NCI-H446 (cell line): Measurements from ENCODE around the gene ZDHHC8.

Experiments used
- DNase-seq, 2 experiments: peaks; one replicate each; lab custom pipeline; 2025; lab: John Stamatoyannopoulos, UW

The ZDHHC8 gene

DNA sequence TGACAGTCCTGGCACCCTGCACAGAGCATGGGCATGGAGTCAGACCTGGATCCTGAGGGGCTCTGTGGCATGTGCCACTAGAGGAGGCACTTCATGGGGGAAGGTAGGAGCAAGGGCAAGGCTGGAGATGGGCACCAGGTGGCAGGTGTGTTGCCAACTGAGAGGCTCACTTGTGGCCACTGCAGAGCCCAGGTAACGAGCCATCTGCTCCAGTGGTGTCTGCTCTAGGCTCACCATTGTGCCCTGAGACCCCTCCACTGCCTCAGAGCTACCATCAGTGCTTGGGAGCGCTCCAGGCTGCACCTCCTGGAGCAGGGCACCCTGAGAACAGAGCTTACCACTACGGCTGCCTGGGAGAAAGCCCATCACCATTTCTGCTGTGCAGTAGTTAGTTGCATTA lies 1.3 kb upstream of the ZDHHC8 start:
- no peak for DNase-seq

DNA sequence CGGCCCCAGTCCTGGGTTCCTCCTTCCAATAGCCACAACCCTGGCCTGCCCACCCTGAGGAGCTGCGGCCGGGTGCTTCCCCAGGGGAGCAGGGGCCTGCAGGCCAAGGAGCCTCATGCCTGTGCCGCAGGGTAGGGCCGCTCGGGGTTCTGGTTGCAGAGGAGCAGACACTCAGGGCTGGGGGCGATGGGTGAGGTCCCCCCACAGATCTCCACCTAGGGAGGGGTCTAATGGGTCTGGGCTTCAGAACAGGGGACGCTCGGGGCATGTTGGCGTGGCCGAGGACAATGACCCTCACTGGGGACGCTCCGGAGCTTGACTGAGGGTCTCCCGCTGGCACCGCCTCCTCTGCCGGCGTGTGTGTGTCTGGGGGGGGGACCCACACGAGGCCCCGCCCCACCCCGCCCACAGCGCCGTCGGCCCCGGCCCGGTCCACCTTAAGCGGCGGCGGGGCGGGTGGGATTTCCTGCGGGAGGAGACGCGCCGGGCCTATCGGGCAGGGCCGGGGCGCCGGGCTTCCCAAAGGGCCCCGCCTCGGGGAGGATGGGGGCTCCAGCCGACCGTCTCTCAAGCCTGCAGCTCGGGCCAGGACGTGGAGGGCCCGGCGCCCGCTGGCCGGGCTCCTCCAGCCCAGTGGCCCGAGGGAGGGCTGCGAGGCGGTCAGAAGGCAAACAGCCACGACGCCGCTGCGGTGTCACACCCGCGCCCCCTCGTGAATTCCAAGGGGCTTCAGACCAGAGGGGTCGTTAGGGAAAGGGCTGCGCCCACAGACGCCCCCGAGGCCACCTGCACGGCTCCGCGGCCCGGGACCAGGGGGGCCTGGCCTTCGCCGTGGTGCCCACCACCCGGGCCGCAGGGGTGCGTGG lies 640 bp upstream of the ZDHHC8 start:
- peak; percentile 26 to 74 for DNase-seq

DNA sequence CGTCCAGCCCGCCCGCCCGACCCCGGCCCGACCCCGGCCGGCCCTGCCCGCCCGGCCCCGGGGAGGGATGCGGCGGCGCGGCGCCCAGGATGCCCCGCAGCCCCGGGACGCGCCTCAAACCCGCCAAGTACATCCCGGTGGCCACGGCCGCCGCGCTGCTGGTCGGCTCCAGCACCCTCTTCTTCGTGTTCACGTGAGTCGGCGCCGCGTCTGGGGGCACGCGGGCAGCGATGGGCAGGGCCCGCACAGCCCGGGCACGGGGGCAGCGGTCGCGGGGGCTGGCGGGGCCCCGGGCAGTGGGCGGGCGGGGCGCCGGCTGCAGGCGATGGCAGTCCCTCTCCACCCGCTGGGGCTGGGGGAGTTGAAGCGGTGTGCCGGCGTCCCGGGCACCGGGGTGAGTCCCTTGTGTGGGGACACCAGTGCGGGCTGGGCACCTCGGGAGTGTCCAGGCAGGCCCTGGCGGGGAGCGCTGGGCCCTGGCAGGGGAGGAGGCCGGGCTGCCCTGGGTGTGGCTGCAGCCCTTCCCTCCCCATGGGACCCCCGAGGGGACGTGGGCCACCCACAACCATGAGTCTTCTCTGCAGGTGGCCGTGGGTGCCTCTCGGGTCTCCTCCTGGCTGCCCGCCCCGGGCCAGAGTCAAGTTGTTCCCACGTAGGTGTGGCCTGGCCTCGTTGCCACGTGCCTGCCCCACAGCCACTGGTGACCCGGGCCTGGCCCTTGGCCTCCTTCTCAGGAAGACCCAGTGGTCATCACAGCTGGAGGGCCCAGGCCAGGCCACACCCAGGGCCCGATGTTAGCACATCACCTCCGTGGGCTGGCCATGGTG lies 468 bp downstream of the ZDHHC8 start:
- no peak for DNase-seq

DNA sequence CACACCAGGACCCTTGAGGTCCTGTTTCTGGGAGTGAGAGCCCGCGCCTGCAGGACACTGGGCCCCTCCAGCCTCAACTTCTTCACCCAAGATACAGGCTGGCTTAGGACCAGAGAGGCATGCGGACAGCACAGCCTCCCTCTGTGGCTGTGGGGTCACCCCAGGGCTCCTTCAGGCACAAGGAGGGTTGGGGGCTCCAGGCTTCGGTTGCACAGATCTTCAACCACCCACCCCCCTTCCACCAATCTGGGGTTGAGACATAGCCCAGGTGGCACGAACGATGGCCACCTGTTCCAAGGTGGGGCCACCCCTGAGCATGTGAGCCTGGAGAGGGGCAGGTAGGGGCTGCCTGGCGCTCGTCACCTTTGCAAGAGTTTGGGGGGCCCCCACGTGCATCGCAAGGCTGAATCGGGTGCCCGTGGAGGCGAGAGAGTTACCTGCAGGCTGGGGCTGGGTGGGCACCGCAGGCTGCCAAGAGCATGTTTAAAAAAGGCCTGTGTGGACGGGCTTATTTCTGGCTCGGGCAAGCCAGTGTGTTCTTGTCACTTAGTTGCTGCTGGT lies 1.2 kb downstream of the ZDHHC8 start:
- DNase-seq: no peak

DNA sequence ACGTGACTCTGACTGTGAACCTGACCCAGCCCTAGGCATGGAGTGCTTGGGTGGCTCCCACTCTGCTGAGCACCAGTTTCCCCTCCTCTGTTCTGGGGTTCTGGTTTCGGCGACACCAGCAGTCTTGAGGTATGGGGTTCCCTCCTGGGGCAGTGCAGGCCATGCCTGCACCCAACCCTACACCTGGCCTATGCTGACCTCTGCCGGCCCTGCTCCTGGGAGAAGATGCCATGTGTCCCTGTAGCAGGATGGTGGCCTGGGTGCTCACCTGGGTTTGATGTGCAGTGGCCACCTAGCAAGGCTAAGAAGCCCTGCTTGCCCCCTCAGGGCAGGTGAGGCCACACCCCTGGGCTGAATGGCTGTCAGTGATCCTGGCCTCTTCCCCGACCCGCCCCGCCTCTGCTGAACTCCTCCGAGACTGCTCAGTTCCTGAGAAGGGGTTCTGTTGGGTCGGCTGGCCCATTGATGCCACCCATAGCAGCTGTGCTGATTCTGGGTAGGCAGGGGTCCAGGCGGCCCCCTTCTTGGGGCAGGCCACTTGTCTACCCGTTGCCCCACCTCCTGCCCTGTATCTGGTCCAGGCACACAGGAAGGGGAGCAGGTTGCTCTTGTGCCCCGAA lies 2.4 kb downstream of the ZDHHC8 start:
- DNase-seq: no peak

DNA sequence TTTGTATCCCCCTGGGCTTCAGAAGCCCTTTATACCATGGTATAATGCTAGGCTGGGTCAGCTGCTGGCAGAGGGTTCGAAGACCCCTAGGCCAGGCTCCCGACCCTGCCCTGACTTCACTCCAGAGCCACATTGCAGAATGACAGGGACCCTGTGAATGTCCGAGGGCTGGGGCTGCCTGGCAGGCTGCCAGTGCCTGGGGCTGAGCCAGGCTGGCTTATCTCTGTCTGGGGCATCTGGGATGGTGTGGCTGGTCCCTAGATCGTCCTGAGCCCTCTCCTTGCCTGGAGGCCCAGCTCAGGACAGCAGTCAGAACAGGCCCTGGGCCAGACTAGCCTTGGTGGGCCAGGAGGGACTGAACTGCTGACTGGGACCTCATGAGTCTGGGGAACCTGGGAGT lies 3.7 kb downstream of the ZDHHC8 start:
- DNase-seq: no peak

DNA sequence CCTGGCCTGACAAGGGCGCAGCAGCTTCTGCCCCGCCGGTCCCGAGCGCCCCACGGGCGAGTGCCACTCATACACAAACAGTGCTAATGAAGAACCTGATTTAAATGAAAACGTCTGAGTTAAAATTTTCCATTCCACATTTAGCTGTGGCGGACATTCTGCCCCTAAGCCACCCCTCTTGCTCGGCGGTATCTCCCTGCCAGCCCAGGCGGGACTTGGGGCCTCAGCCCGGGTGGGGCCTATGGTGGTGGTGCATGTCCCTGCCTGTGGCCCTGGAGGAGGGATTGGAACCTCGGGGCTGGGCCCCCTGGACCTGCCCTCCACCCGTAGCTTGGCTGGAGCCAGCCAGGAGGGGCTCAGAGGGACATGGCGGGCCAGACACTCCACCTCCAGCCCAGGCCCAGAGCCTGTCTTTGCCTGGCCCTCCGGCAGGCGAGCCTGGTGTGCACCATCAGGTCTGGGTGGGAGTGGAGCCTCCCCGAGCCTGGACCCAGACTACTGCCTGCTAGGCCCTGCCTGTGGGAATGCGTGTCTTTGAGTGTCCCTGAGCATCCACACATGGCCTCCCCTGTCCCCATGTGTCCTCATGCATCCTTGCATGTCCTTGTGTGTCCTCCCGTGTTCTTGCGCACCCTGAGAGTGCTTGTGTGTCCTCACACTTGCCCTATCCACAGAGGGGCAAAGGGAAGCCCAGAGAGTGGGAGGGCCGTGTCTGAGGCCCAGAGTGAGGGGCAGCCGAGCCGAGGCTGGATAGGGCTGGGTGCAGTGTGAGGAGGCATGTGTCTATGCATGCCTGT lies 4.4 kb downstream of the ZDHHC8 start:
- no peak for DNase-seq

DNA sequence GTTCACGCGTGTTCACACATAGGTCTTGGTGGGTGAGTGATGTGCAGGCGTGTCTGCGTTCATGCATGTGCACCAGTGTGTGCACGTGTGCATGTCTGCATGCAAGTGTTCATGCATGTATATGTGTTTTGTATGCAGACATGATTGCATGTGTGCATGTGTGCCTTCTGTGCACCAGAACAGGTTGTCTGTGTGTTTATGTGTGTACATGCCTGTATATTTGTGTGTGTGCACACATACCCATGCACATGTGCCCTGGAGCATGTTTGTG lies 4.9 kb downstream of the ZDHHC8 start:
- DNase-seq: no peak

DNA sequence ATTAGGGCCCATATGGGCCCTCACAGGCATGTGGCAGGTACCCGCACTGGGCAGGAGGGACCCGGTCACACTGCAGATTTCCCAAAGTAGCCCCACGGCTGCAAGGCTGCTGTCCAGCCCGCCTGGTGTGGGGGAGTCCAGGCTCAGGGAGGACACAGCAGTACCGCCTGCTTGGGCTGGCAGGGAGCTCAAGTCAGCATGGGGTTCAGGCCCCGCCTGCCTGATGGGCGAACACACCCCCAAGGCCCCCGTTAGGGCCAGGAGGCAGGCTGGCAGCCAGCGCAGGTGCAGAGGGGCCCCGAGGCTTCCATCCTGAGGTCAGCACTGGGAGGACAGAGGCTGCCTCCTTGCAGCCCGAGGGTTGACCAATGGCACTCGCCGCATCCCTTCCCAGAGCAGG lies 5.5 kb downstream of the ZDHHC8 start:
- no peak for DNase-seq

DNA sequence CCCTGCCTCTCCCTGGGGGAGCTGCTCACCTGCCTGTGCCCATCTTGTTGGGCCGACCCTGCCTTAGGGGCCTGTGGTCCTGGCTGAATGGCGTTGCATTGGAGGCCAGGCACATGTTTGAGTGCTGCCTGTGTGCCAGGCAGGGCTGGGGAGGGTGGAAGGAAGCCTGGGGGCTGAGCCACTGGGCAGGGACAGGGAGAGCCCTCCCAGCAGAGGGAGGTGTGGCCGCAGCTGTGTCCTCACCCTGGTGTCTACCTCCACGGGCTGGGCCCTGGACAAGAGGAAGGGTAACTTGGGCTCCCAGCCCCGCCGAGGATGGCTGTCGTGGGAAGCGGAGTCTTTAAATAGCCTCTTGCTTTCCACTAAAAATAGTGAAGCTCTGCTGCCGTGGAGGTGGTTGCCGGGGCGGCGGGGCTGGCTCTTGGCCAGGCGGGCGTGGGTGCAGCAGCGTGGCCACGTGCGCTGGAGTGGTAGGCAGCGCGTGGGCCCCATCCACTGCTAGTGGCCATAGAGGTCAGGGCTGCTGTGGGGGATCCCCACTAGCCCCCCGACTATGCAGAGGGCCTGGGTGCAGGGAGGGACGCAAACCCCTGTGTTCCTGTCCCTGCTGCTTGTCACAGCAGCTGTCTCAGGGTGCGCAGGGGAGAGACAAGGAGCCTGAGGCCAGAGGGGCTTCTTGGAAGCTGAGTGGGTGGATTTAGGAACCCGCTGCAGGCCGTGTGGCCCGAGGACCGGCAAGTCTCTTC lies 6.2 kb downstream of the ZDHHC8 start:
- DNase-seq: no peak

DNA sequence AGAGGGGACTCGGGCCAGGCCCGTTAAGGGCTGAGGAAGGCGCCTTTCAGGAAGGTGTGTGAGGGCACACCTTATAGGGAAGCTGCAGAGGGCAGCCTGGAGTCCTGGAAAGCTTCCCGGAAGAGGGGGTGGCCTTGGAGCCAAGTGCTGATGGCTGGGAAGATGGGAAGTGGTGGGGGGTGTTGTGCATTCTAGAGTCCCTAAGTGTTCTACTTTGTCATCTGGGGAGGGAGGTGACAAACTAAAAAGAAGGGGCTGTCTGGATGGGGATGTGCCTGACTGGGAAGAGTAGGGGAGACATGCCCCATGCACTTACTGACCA lies 6.8 kb downstream of the ZDHHC8 start:
- DNase-seq: no peak

DNA sequence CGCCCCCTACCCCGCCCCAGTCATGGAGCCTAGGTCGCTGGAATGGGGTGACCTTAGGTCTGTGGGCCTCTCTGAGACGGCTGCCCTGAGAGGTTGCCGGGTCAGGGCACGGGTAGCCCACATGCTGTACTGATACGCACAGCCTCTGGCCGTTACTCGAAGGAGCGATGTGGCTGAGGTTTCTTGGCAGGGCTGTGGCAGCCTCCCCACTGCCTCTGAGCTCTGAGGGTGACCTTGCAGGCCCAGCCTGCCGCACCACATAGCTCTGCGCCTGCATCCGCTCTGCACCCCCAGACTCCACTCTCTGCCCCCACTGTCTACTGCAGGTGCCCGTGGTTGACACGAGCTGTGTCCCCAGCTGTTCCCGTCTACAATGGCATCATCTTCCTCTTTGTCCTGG lies 7.3 kb downstream of the ZDHHC8 start:
- DNase-seq: no peak

DNA sequence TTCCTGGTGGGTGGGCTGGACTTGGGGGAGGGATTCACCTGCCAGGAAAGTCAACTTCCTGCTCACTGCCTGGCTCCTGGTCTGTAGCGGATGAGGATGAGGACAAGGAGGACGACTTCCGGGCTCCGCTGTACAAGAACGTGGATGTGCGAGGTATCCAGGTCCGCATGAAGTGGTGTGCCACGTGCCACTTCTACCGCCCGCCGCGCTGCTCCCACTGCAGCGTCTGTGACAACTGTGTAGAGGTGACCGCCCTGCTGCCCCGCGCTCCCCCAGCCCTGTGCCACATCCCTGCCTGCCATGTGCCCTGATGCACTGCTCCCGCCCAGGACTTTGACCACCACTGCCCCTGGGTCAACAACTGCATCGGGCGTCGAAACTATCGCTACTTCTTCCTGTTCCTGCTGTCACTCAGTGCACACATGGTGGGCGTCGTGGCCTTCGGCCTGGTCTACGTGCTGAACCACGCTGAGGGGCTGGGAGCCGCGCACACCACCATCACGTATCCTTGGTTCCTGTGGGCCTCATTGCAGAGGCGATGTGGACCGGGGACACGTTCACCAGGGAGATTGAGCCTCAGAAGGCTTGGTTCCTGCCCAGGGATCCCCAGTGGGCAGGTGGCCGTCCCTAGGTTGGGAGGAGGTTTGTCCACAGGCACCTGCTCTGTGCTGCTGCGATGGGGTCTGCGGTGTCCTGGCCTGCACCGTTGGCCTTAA lies 7.9 kb downstream of the ZDHHC8 start:
- DNase-seq: no peak

DNA sequence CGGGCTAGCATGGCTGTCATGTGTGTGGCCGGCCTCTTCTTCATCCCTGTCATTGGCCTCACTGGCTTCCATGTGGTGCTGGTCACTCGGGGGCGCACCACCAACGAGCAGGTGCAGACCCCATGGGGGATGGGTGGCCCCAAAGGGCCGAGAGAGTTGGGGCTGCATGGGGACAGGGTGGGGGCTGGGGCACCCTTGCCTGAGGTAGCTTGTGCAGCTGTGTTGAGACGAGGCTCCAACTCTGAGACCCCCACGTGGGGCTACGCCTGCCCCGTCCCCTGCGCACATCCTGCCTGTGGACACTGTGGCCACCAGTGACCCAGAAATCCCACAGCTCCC lies 8.5 kb downstream of the ZDHHC8 start:
- DNase-seq: no peak

DNA sequence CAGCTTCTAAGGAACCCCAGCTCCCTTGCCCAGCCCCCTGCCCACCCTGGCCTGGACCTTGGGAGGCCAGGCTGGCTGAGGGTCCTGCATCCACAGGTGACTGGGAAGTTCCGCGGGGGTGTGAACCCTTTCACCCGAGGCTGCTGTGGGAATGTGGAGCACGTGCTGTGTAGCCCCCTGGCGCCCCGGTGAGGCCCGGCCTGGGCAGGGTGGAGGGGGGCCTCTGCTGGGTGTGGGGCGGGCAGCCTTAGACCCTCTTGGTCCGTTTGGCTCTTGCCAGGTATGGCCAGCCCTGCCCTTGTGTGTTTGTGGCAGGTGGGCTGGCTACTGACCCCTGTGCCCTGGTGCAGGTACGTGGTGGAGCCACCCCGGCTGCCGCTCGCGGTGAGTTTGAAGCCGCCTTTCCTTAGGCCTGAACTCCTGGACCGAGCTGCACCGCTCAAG lies 8.9 kb downstream of the ZDHHC8 start:
- DNase-seq: no peak

DNA sequence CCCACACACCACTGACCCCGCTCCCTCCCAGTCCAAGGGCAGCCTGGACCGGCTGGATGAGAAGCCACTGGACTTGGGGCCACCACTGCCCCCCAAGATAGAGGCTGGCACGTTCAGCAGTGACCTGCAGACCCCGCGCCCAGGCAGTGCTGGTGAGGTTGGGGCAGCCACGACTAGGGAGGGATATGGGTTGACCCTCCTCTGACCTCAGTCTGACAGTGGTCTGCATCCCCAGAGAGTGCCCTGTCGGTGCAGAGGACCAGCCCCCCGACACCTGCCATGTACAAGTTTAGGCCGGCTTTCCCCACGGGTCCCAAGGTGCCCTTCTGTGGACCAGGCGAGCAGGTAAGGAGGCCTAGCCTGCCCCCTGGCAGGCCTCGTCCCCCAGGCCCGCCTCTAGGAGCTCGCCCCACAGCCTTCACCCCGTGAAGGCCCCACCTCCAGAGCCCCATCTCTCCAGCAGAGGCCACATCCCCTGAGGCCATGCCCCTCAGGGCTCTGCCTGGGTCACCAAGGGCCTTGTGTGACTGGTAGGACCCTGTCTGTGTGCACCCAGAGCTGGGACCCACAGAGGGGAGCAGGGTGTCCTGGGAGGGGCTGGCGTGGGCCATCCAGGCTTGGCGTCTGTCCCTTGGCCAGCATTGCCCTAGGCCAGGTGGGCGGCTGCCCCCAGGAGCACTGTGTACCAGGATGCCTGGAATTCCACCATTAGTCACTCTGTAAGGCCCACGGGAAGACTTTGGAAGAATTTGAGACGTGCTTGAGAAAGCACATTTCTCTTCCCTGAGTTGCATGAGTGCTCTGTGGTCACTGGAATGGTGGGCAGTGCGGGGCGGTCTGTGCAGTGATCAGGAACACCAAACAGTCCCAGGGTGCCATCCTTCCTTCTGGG lies 9.8 kb downstream of the ZDHHC8 start:
- no peak for DNase-seq

DNA sequence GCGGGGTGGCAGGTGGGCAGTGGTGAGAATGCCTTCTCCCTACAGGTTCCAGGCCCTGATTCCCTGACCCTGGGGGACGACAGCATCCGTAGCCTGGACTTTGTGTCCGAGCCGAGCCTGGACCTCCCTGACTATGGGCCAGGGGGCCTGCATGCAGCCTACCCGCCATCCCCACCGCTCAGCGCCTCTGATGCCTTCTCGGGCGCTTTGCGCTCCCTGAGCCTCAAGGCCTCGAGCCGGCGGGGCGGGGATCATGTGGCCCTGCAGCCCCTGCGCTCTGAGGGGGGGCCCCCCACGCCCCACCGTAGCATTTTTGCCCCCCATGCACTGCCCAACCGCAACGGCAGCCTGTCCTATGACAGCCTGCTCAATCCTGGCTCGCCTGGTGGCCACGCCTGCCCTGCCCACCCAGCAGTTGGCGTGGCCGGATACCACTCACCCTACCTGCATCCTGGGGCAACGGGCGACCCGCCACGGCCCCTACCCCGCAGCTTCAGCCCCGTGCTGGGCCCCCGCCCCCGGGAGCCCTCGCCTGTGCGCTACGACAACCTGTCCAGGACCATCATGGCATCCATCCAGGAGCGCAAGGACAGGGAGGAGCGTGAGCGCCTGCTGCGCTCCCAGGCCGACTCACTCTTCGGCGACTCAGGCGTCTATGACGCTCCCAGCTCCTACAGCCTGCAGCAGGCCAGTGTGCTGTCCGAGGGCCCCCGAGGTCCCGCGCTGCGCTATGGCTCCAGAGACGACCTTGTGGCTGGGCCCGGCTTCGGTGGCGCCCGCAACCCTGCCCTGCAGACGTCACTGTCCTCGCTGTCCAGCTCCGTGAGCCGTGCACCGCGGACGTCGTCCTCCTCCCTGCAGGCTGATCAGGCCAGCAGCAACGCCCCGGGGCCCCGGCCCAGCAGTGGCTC lies 11.4 kb downstream of the ZDHHC8 start:
- DNase-seq: no peak

DNA sequence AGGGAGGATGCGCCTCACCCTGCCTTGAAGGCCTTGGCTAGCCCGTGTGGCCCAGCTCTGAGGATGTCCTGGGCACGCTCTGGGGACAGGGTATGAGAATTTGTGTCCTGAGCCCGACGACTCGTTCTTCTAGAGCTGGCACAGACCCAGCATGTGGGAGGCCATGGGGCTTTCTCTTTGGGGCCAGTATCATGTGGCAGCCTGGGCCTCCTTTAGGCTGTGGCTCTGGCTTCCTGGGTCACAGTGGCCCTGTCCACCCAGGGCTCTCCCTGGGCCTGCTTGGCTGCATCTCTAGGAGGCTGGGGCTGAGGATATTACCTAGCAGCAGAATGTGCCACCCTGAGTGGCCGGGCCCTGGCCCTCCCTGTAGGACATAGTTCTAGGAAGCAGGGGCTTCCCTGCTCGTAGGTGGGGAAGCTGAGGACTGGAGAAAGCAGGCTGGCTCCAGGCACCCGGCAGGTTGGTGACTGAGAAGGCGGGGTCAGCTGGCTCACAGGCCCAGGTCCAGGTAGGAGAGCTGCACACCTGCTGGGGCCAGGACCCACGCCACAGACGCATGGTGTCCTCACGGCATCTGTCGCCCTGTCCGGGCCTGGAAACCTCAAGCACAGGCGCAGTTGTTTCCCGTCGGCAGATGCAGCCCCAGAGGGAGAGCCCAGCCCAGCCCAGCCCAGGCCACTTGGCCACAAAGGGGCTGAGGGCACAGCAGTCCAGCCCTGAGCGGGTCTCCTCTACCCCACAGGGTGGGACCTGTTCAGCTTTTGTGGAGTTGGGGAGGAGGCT lies 12.5 kb downstream of the ZDHHC8 start:
- no peak for DNase-seq
